HCT116 (cell line): Measurements from ENCODE around the gene ENPP6. TPM values are rescaled to one million over a fixed set of nuclear protein-coding genes. Genes with fewer than 3 reads are reported as not detected.
A peak's percentile ranks its signal among the peaks of the same experiment; 100 is the strongest.

Experiments
- ATAC-seq: fragments of 200-7000 bp; cut with Tn5 transposase; 2 replicates; pipeline ENCODE4 v1.9.1; 2020; ENCODE audit warnings: mild to moderate bottlenecking, moderate library complexity
- BruUV-seq: library from RNA; stranded (reverse); fragments of 400-500 nt; replicated peaks from 2 replicates; lab custom pipeline; 2021; lab: Mats Ljungman, UMichigan
- CTCF ChIA-PET: fragments of 300-600 bp; sonication (Branson Sonifier 250); formaldehyde crosslinking; loops from one replicate; lab custom pipeline; 2021; ENCODE audit warnings: antibody characterized with exemption; lab: Charles Lee
- POLR2A ChIA-PET: fragments of 300-600, 350-600 bp; sonication (Branson Sonifier 250); formaldehyde crosslinking; loops from one replicate; lab custom pipeline; 2021; ENCODE audit warnings: antibody characterized with exemption; lab: Charles Lee
- RAD21 ChIA-PET, 2 experiments: fragments of 300-600 bp; sonication (Branson Sonifier 250); formaldehyde crosslinking; loops; one replicate each; lab custom pipeline; 2023; ENCODE audit warnings: low total read pairs in 2 of 2; ENCODE audit not compliant: uncharacterized antibody in 2 of 2, unreplicated experiment in 2 of 2, low non-redundant PET in 1 of 2; lab: Charles Lee
- DNase-seq: peaks from one replicate; pipeline ENCODE4 v3.0.0-alpha.2; 2010; ENCODE audit warnings: low read depth, low spot score
- H2AFZ ChIP-seq: fragments of 200-600 bp; shearing (Covaris generic), sonication (generic); 2 replicates; pipeline ENCODE4 v1.6.1; 2017; ENCODE audit warnings: low read depth, mixed run types, mixed read lengths, antibody characterized with exemption, low read length; ENCODE audit not compliant: poor library complexity, severe bottlenecking
- H3K27ac ChIP-seq: 2 replicates; pipeline ENCODE4 v1.5.1; 2012; ENCODE audit warnings: low read depth, low read length
- H3K27me3 ChIP-seq: fragments of 200-600 bp; sonication (generic); 2 replicates; pipeline ENCODE4 v1.6.1; 2016; ENCODE audit warnings: mixed run types, low read length, mixed read lengths; ENCODE audit not compliant: insufficient read depth
- H3K36me3 ChIP-seq, 2 experiments: fragments of 200-500 bp in 1 of 2; fragments of 200-600 bp in 1 of 2; sonication (Bioruptor generic) in 1 of 2; sonication (generic) in 1 of 2; 2 replicates each; pipeline versions ENCODE4 v1.5.1 to v1.6.1; 2014 to 2016; ENCODE audit warnings: low read length in 2 of 2, inconsistent platforms in 1 of 2, mixed read lengths in 1 of 2, mixed run types in 1 of 2; ENCODE audit not compliant: insufficient read depth in 2 of 2, control insufficient read depth in 1 of 2
- H3K4me1 ChIP-seq, 2 experiments: fragments of 200-600 bp in 1 of 2; sonication (generic) in 1 of 2; 2 replicates each; pipeline versions ENCODE4 v1.5.1 to v1.6.1; 2012 to 2017; ENCODE audit warnings: low read length in 2 of 2, inconsistent platforms in 1 of 2, mild to moderate bottlenecking in 1 of 2, mixed read lengths in 1 of 2, mixed run types in 1 of 2, moderate library complexity in 1 of 2; ENCODE audit not compliant: insufficient read depth in 2 of 2, control insufficient read depth in 1 of 2
- H3K4me2 ChIP-seq: fragments of 200-600 bp; sonication (generic); 2 replicates; pipeline ENCODE4 v1.6.1; 2017; ENCODE audit warnings: mixed run types, low read length, mixed read lengths
- H3K4me3 ChIP-seq, 2 experiments: fragments of 200-600 bp in 1 of 2; sonication (generic) in 1 of 2; replicated peaks in 1 of 2; 2 replicates each; pipeline ENCODE4 v1.5.1; 2011 to 2016; ENCODE audit warnings: low read length in 2 of 2, control low read depth in 1 of 2, low read depth in 1 of 2, mild to moderate bottlenecking in 1 of 2, mixed read lengths in 1 of 2, mixed run types in 1 of 2
- H3K79me2 ChIP-seq: fragments of 200-600 bp; sonication (generic); 2 replicates; pipeline ENCODE4 v1.6.1; 2017; ENCODE audit warnings: mild to moderate bottlenecking, mixed run types, low read length, moderate library complexity, mixed read lengths; ENCODE audit not compliant: insufficient read depth
- H3K9ac ChIP-seq: fragments of 200-600 bp; sonication (generic); 2 replicates; pipeline ENCODE4 v1.6.1; 2016; ENCODE audit warnings: low read length, mixed read lengths
- H3K9me2 ChIP-seq: fragments of 200-600 bp; sonication (generic), shearing (Covaris generic); 2 replicates; pipeline ENCODE4 v1.6.1; 2017; ENCODE audit warnings: mixed run types, mild to moderate bottlenecking, moderate library complexity; ENCODE audit not compliant: insufficient read depth
- H3K9me3 ChIP-seq, 2 experiments: fragments of 200-500 bp in 1 of 2; fragments of 200-600 bp in 1 of 2; sonication (Bioruptor generic) in 1 of 2; sonication (generic) in 1 of 2; 2 replicates each; pipeline ENCODE4 v1.6.1; 2014 to 2017; ENCODE audit warnings: low read length in 2 of 2, mixed read lengths in 2 of 2, inconsistent platforms in 1 of 2, low read depth in 1 of 2, mild to moderate bottlenecking in 1 of 2, mixed run types in 1 of 2, moderate library complexity in 1 of 2; ENCODE audit not compliant: control insufficient read depth in 1 of 2, insufficient read depth in 1 of 2
- H4K20me1 ChIP-seq: fragments of 200-600 bp; sonication (generic), shearing (Covaris generic); 2 replicates; pipeline ENCODE4 v1.6.1; 2017; ENCODE audit warnings: mixed run types, mild to moderate bottlenecking, moderate library complexity; ENCODE audit not compliant: insufficient read depth
- CEBPB ChIP-seq: IDR thresholded peaks from 2 replicates; pipeline ENCODE4 v1.6.1; 2012; ENCODE audit warnings: low read depth
- EZH2phosphoT487 ChIP-seq: fragments of 200-600 bp; IDR thresholded peaks from 2 replicates; pipeline ENCODE4 v1.6.1; 2018; ENCODE audit warnings: antibody characterized with exemption, borderline replicate concordance
- FOSL1 ChIP-seq: IDR thresholded peaks from 2 replicates; pipeline ENCODE4 v1.6.1; 2012; ENCODE audit warnings: low read depth
- JUND ChIP-seq: IDR thresholded peaks from 2 replicates; pipeline ENCODE4 v1.6.1; 2012
- POLR2AphosphoS5 ChIP-seq: IDR thresholded peaks from 2 replicates; pipeline ENCODE4 v1.6.1; 2011; ENCODE audit warnings: mild to moderate bottlenecking, low read depth, low read length, moderate library complexity
- TCF7L2 ChIP-seq: IDR thresholded peaks from 2 replicates; pipeline ENCODE4 v1.7.0; 2011; ENCODE audit warnings: borderline replicate concordance, inconsistent platforms; ENCODE audit not compliant: insufficient read depth, insufficient read length; ENCODE audit errors: extremely low read depth
- ZFX ChIP-seq: fragments of 450-650 bp; IDR thresholded peaks from 2 replicates; pipeline ENCODE4 v1.6.1; 2017
- ZNF274 ChIP-seq: fragments of 200-500 bp; sonication (Bioruptor generic); IDR thresholded peaks from 2 replicates; pipeline ENCODE4 v1.6.1; 2014; ENCODE audit warnings: mild to moderate bottlenecking, low read depth, low read length, inconsistent platforms
- intact Hi-C: fragments of 100-400 bp; cut with micrococcal nuclease; formaldehyde crosslinking; loops from 2 replicates; pipeline ENCODE4 v1.10.0; 2022
- total RNA-seq: library from RNA; stranded (reverse); gene quantifications from one replicate; pipeline ENCODE4 v1.2.1, GENCODE V29; 2021; ENCODE audit not compliant: unreplicated experiment
- TF ChIP-seq, protein P1 (sequence below): IDR thresholded peaks from 2 replicates; pipeline ENCODE4 v1.6.1; 2012
- TF ChIP-seq, protein P2 (sequence below): IDR thresholded peaks from 2 replicates; pipeline ENCODE4 v1.6.1; 2012
- TF ChIP-seq, protein P3 (sequence below), 3 experiments: fragments of 200-600 bp in 1 of 3; sonication (generic) in 1 of 3; IDR thresholded peaks in 2 of 3; conservative IDR thresholded peaks in 1 of 3; 2 replicates each; pipeline ENCODE4 v1.5.1; 2012 to 2017; ENCODE audit warnings: low read depth in 2 of 3, low read length in 2 of 3, antibody characterized with exemption in 1 of 3, borderline replicate concordance in 1 of 3, control low read depth in 1 of 3, mild to moderate bottlenecking in 1 of 3, mixed read lengths in 1 of 3, mixed run types in 1 of 3, moderate library complexity in 1 of 3; ENCODE audit not compliant: insufficient read depth in 1 of 3
- TF ChIP-seq, protein P4 (sequence below): IDR thresholded peaks from 2 replicates; pipeline ENCODE4 v1.6.1; 2011; ENCODE audit warnings: mild to moderate bottlenecking, low read length, moderate library complexity; ENCODE audit not compliant: insufficient replicate concordance; ENCODE audit errors: extremely low read depth

ENPP6 gene
- total RNA-seq, 1 experiment from 2014 or later: not detected

DNA sequence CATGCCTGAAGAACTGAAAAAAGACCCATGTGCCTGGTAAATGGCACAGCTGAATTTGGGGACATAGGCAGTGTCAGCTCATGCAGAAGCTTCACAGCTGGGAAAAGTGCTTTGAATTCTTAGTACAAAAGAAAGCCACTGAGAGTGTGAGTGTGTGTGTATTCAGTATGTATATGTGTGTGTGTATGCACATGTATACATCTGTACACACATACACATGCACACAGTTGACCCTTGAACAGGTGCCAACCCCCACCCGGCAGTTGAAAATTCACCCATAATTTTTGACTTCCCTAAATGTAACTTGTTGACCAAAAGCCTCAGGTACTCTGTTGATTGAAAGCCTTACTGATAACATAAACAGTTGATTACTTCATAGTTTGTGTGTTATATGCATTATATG, 49.5 kb upstream of the ENPP6 start:
- ChIA-PET RAD21 (no interaction called here), CTCF (interaction anchor here (1.1 kb wide), 1 partner anchor 829 kb away, joined by 3 read pairs; no protein-coding TSS in a partner anchor), POLR2A (no interaction called here)
- H3K27me3 ChIP-seq: no peaks in the 10 kb centered on the region
- no peaks in the 10 kb centered on the region for H3K79me2 ChIP-seq
- peak overlapping the region in 1 of 2 experiments; percentile 65; a peak in 2 of 4 replicates for H3K4me3 ChIP-seq
- H2AFZ ChIP-seq: peak overlapping the region; percentile 78
- H3K9me3 ChIP-seq: no peaks in the 10 kb centered on the region
- intact Hi-C loops: loop anchor here (1.0 to 10.0 kb wide), 2 partner anchors 270 to 468 kb away; partner anchors contain the start of gene CENPU
- DNase-seq: no peak
- no peak for TF ChIP-seq JUND
- TF ChIP-seq EZH2phosphoT487: no peak
- TF ChIP-seq CEBPB: no peak
- TF ChIP-seq, protein P1, sequence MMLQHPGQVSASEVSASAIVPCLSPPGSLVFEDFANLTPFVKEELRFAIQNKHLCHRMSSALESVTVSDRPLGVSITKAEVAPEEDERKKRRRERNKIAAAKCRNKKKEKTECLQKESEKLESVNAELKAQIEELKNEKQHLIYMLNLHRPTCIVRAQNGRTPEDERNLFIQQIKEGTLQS: no peak
- TF ChIP-seq, protein P2, sequence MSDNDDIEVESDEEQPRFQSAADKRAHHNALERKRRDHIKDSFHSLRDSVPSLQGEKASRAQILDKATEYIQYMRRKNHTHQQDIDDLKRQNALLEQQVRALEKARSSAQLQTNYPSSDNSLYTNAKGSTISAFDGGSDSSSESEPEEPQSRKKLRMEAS: no peak
- H3K27ac ChIP-seq: no peak overlapping the region
- H3K9ac ChIP-seq: no peak overlapping the region
- BruUV-seq: no TSS peak
- H3K36me3 ChIP-seq: no peaks in the 10 kb centered on the region
- H3K4me1 ChIP-seq: peaks cover 0 to 27% of the 10 kb centered on the region in 2 experiments; a peak in 1 of 4 replicates
- peak overlapping the region; percentile 80 for H3K4me2 ChIP-seq
- no peaks in the 10 kb centered on the region for H3K9me2 ChIP-seq
- ATAC-seq: no peak
- H4K20me1 ChIP-seq: no peaks in the 10 kb centered on the region

DNA sequence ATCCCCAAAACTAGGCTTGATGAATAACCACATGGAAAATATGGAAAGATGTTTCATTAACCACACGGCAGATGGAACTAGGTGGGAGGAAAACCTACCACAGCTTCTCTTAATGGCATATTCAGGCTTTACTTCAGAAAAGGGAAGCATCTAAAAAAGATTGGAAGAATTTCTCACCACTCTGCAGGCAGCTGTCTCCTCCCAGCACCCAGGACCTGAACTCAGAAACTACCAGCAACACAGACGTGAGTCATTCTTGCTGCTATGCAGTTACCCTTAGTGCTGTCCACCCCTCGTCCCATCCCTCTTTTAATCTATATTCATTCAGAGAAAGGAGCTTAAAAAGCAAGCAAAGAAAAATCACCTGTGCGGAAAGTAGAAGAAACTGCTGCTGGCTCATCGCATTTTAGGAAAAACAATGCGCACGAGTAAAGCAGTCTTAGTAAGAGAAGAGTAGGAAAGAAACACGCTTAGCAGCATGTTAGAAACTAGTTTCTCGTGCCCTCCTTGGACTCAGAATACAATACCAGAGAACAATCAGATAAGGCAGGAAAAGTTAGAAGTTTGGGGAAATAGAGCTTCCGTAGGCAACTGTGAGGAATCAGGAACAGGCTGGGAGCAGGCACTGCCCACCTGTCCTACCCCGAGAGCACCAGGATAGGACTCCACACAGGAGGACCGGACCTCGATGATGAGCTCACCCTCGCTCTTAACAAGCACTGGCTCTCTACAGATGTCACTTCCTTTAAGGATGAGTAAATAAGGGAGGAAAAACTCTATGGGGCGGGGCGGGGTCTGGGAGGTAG, 48.1 kb upstream of the ENPP6 start:
- ATAC-seq: peak; percentile 48
- intact Hi-C loops: loop anchor here (2.0 to 10.0 kb wide), 2 partner anchors 207 to 469 kb away; partner anchors contain the start of gene CENPU
- BruUV-seq: no TSS peak
- peak overlapping the region; percentile 1; the same call in 1 of the 2 replicates for H3K27ac ChIP-seq
- H3K36me3 ChIP-seq: no peaks in the 10 kb centered on the region
- POLR2A ChIA-PET: interaction anchor here (1.4 kb wide), 1 partner anchor 383 kb away, joined by 3 read pairs; the partner anchor contains the start of gene CASP3
- H3K79me2 ChIP-seq: no peaks in the 10 kb centered on the region
- peak overlapping the region; percentile 51 for H3K4me2 ChIP-seq
- H3K4me1 ChIP-seq: peaks cover 0 to 27% of the 10 kb centered on the region in 2 experiments; a peak in 1 of 4 replicates
- H4K20me1 ChIP-seq: no peaks in the 10 kb centered on the region
- no peaks in the 10 kb centered on the region for H3K27me3 ChIP-seq
- no peaks in the 10 kb centered on the region for H3K9me2 ChIP-seq
- no peak overlapping the region for H3K9ac ChIP-seq
- no peak overlapping the region for H2AFZ ChIP-seq
- CTCF ChIA-PET: interaction anchor here (1.1 kb wide), 1 partner anchor 830 kb away, joined by 3 read pairs; no protein-coding TSS in a partner anchor
- DNase-seq: peak; percentile 7
- peak overlapping the region; percentile 7 to 13; a peak in 1 of 4 replicates for H3K4me3 ChIP-seq
- RAD21 ChIA-PET: no interaction called here
- H3K9me3 ChIP-seq: no peaks in the 10 kb centered on the region
- TF ChIP-seq FOSL1 (no peak), ZFX (no peak), POLR2AphosphoS5 (no peak), TCF7L2 (no peak), ZNF274 (no peak)
- TF ChIP-seq, protein P3, sequence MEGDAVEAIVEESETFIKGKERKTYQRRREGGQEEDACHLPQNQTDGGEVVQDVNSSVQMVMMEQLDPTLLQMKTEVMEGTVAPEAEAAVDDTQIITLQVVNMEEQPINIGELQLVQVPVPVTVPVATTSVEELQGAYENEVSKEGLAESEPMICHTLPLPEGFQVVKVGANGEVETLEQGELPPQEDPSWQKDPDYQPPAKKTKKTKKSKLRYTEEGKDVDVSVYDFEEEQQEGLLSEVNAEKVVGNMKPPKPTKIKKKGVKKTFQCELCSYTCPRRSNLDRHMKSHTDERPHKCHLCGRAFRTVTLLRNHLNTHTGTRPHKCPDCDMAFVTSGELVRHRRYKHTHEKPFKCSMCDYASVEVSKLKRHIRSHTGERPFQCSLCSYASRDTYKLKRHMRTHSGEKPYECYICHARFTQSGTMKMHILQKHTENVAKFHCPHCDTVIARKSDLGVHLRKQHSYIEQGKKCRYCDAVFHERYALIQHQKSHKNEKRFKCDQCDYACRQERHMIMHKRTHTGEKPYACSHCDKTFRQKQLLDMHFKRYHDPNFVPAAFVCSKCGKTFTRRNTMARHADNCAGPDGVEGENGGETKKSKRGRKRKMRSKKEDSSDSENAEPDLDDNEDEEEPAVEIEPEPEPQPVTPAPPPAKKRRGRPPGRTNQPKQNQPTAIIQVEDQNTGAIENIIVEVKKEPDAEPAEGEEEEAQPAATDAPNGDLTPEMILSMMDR (IDR thresholded peaks at IDR 0.05 in 2 of 3, conservative IDR thresholded peaks at IDR 0.05 in 1 of 3; ENCODE audit: borderline replicate concordance in 1 of 3, insufficient read depth in 1 of 3, low read depth in 2 of 3, low read length in 2 of 3): no peak
- TF ChIP-seq, protein P4, sequence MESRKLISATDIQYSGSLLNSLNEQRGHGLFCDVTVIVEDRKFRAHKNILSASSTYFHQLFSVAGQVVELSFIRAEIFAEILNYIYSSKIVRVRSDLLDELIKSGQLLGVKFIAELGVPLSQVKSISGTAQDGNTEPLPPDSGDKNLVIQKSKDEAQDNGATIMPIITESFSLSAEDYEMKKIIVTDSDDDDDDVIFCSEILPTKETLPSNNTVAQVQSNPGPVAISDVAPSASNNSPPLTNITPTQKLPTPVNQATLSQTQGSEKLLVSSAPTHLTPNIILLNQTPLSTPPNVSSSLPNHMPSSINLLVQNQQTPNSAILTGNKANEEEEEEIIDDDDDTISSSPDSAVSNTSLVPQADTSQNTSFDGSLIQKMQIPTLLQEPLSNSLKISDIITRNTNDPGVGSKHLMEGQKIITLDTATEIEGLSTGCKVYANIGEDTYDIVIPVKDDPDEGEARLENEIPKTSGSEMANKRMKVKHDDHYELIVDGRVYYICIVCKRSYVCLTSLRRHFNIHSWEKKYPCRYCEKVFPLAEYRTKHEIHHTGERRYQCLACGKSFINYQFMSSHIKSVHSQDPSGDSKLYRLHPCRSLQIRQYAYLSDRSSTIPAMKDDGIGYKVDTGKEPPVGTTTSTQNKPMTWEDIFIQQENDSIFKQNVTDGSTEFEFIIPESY: no peak
